HG02798 (cell line): ENCODE results near the gene ESPL1.
A peak's percentile ranks its signal among the peaks of the same experiment; 100 is the strongest.
"Not testable (repeated sequence)": the region's sequence is repeated elsewhere in the genome, so short reads cannot be mapped to it uniquely, and the experiment has no call there.

Experiments used
- ATAC-seq: cut with Tn5 transposase; IDR thresholded peaks from one replicate; pipeline ENCODE4 v1.9.1; 2021; ENCODE audit warnings: mild to moderate bottlenecking; ENCODE audit not compliant: unreplicated experiment, poor library complexity

The ESPL1 gene

GRCh38 chr12:53295070-53295890 is 27.2 kb downstream of the ESPL1 start, which contains the start of gene PFDN5:
Gene PFDN5, plus strand, starts transcription at chr12:53295542. Its CDS starts 26 bp downstream, at chr12:53295568.
- ATAC-seq, result peak; percentile 91

DNA sequence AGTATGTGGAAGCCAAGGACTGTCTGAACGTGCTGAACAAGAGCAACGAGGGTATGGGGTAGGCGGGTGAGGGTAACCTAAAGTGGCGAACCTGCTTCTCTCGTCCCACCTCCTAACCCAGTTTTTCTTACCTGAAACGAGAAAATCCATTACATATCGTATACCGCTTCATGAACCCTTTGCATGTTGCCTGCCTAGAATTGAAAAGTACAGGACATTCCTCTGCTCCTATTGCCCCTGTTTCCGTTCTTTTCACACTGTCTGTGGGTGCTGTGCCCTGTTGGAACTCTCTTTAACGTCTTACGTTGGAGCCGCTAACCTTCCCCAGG is 27.8 kb downstream of the ESPL1 start:
- ATAC-seq, result no peak

GRCh38 chr12:53297106-53297505 is 29.0 kb downstream of the ESPL1 start:
- ATAC-seq, result not testable (repeated sequence)

DNA sequence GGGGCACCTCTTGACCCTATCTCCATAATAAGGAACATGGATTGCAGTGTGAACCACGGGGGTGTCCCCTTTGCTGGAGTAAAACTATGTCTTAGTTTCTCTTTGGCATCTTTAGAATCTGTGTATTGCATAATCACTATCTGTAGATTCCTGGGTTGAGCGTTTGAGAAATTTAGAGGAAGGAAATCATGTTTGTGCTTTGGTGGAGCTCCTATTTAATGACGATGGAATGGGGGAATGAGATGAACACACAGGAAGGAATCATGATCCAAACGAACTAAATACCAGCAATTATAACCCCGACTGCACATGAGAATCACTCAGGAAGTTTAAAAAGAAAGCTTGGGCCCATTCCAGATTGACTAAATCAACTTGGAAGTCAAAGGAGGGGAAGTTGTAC is 30.1 kb downstream of the ESPL1 start:
- no peak for ATAC-seq

DNA sequence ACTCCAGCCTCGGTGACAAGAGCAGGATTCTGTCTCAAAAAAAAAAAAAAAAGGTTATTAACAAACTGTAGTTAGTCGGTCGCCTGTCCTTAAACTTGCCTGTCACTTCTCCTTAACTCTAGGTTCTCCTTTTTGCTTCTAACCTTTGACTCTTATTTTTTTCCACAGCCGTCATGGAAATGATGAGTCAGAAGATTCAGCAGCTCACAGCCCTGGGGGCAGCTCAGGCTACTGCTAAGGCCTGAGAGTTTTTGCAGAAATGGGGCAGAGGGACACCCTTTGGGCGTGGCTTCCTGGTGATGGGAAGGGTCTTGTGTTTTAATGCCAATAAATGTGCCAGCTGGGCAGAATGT is 31.0 kb downstream of the ESPL1 start:
- ATAC-seq, result no peak

DNA sequence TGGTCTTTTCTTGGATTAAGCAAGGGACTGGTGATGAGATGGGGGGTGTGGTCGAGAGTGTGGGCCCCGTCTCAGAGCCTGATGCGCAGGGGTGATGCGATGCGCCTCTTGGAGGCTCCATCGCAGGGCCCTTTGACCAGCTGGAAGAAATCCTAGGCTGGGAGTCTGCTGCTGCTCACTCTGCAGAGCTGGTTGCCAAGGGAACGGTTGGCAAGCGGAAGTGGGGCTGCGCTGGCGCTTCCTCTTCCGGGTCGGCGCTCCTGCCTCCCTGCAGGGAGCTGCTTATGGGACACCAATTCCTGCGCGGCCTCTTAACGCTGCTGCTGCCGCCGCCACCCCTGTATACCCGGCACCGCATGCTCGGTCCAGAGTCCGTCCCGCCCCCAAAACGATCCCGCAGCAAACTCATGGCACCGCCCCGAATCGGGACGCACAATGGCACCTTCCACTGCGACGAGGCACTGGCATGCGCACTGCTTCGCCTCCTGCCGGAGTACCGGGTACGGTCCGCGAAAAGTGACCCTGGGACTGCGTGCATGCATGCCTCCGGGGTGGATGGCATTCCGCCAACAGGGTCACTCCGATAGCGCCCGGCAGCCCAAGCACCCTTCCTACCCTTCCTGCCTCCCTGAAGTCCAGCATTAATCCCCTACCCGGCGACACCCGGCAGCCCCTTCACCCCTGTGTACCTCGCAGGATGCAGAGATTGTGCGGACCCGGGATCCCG is 31.5 kb downstream of the ESPL1 start, which contains the start of gene MYG1:
TSS of gene MYG1 (plus strand) at position 242 of the 727 bp plus-strand sequence. CDS start at position 285, 43 bp downstream.
- ATAC-seq, result peak; percentile 79

GRCh38 chr12:53300187-53300586 is 32.1 kb downstream of the ESPL1 start:
- ATAC-seq, result no peak

DNA sequence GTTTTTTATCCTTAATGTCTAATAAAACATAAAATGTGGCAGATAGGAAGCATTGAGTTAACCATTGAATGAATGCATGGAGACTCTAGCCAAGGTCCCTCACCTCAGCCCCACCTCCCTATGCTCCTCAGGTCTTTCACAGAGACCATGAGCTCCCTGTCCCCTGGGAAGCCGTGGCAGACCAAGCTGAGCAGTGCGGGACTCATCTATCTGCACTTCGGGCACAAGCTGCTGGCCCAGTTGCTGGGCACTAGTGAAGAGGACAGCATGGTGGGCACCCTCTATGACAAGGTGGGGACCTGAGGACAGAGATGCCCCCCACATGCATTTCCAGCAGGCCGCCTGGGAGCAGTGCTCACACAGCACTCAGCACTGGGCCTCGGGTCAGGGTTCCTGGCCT is 34.8 kb downstream of the ESPL1 start:
- no peak for ATAC-seq

GRCh38 chr12:53306826-53307225 is 38.7 kb downstream of the ESPL1 start:
- ATAC-seq, result no peak

GRCh38 chr12:53308276-53308675 is 40.2 kb downstream of the ESPL1 start:
- no peak for ATAC-seq

- ATAC-seq, result no peak
Measured at GRCh38 chr12:53313996-53314395, 45.9 kb downstream of the ESPL1 start.

DNA sequence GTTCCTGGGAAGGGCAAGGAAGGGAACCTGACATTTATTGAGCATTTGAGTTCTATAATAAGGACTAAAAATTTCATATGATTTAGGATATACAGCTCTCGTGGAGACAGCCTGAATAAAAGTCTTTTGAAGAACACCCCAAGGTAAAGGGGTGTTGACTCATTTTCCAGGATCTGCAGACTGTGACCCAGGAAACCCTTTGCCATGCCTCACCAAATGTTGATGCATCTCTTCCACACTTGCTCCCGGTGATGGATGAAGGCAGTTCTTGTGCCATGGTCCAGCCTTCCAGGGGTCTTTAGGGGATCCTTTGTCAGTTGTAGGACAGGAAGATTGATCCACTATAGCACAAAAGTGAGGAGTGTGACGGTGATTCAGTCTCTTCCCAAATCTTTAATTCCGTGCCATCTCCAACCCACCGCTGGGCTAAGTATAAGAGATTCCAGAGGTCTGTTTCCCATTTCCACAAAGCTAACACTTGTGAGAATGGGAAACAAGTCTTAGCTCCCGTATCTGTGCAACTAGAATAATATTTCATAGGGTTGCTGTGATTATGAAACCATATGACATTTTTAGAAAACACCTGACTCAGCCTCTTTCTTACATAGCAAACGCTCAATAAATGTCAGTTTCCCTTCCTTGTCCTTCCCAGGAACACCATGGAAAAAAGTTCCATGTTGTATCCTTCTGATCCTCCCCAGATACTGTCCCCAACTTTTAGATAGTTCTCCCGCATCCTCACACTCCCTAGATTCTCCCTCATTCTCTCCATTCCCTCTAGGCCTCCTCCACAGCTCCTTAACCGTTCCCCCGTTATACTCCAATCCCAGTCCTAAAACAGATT is 52.5 kb downstream of the ESPL1 start:
- ATAC-seq, result no peak

GRCh38 chr12:53324113-53324778 is 56.1 kb downstream of the ESPL1 start:
- ATAC-seq, result peak; percentile 20

DNA sequence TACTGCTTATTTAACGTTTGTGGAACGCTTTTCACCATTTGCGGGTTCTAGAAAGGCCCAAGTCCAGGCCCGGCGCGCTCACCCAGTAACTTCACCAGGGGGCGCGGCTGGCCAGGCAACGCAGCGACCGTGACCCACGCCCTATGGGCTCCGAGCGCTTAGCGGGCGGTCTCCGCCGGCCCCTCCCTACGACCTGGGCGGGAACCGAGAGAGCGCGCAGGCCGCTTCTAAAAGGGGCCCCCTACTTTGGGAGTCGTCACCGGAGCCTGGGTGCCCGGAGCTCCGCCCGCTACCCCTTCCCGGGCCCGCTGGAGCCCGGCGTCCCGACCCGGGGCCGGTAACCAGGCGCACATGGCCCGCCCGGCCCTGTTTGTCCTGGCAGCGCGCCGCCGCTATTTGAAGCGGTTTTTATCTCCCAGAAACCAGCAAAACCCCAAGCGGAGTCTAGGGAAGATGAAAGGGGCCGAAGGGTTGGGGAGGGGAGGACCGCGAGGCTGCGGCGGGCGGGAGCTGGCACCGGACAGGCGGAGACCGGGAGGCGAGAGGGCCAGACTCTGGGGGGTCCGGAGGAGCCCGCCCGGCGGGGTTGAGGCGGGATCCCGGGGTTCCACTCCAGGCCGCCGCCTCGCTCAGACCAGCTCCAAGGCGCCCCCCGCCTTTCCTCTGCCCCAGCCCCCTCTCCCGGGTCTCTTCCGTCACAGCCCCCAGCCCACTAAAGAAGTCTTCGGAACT is 56.8 kb downstream of the ESPL1 start:
- peak; percentile 63 for ATAC-seq

DNA sequence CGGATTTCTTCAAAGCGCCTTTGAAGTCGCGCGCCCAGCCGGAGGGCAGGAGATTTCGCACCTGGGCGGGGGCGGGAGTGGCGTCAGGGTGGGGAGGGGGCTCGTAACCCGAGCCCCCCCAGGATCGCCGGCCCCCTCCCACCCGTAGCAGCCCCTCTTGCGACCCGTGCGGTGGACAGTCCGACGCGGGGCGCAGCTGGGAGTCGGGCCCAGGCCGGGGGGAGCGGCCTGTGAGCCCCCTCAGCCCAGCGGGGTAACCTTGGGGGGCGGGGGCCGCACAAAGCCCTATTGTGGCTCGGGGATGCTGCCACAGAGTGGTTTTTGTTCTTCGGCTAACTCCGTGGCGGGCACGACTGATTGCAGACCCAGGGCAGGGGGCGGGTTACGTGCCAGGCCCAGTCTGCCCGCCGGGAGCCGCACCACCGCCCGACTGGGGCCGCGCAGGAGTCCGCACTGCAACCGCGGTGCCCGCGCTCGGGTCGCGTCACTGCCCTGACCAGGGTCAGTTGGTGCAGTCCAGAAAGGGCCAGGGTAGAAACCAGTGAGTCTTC is 57.5 kb downstream of the ESPL1 start:
- ATAC-seq, result no peak

DNA sequence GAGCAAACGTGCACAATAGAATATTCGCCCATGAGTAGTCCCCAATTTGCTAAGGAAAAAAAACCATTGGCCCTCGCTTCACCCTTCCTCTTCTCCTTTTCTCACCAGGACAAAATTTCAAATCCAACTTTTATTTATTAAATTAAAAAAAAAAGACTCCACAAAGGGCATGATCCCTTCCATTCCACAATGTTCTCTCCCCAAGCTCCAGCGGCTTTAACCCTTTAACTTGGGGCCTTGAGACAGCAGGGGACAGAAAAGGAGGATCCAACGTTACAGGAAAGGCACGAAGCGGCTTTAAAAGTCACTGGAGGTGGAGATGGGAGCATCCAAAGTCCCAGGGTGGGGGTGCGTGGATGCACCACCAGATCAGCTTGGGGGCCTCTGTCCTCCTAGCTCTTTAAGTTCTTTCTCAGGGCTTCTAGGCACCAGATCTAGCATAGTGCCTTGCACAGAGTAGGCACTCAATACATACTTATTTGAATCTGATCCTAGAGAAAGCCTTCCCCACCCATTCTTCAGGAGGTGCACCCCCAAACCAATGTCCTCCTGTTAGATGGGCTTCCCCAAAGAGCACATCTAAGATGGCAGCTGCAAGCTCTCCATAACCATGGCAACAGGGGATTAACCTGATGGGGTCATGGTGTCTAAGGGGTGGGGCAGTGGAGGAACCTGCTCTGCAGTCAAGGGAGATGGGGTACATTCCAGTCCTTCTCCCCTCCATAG is 58.5 kb downstream of the ESPL1 start:
- no peak for ATAC-seq

- no peak for ATAC-seq
Measured at GRCh38 chr12:53327435-53328042, 59.4 kb downstream of the ESPL1 start.

DNA sequence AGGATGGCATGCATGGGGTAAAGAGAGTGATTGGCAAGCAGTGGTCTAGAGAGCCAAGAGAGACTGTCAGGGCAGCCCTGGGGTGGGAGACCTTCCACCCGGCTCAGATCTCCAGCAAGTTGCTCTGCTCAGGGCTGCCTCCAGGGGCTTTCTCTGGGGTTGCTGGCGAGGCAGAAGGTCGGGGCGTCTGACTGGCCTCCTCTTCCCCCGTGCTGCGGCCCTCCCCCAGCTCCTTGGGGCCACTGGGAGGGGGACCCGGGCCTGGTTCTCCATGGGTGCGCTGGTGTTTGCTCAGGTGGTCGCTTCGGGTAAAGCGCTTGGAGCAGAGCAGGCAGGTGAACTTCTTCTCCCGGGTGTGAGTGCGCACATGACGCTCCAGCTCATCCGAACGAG is 59.9 kb downstream of the ESPL1 start:
- no peak for ATAC-seq
